IMR-90 (cell line): Measurements from ENCODE around the gene EVX1. TPM values are rescaled to one million over a fixed set of nuclear protein-coding genes. Genes with fewer than 3 reads are reported as not detected.

Experiments used
- ATAC-seq: fragments of 200-7000 bp; cut with Tn5 transposase; 2 replicates; pipeline ENCODE4 v1.9.1; 2020; ENCODE audit warnings: low read depth, mild to moderate bottlenecking, moderate library complexity
- BruUV-seq: library from RNA; stranded (reverse); fragments of 400-500 nt; replicated peaks from 2 replicates; lab custom pipeline; 2021; lab: Mats Ljungman, UMichigan
- CTCF ChIA-PET: fragments of 300-600 bp; formaldehyde crosslinking; extraction: SDS; loops from one replicate; lab custom pipeline; 2021; ENCODE audit warnings: antibody characterized with exemption; lab: Yijun Ruan, JAX
- POLR2A ChIA-PET: fragments of 300-600 bp; sonication (Branson Sonifier 250); formaldehyde crosslinking; loops from one replicate; lab custom pipeline; 2022; ENCODE audit warnings: antibody characterized with exemption; ENCODE audit not compliant: unreplicated experiment; lab: Charles Lee
- DNase-seq: peaks from one replicate; pipeline ENCODE4 v3.0.0; 2013
- H2AFZ ChIP-seq: replicated peaks from 2 replicates; pipeline ENCODE3; 2013; ENCODE audit warnings: low read length, mild to moderate bottlenecking; ENCODE audit not compliant: poor library complexity
- H2AK5ac ChIP-seq: 2 replicates; pipeline ENCODE4 v1.6.1; 2013; ENCODE audit warnings: low read depth, low read length, inconsistent platforms
- H2AK9ac ChIP-seq: replicated peaks from 2 replicates; pipeline ENCODE3; 2013; ENCODE audit warnings: mild to moderate bottlenecking, low read depth, low read length, moderate library complexity; ENCODE audit not compliant: poor library complexity
- H2BK120ac ChIP-seq: 2 replicates; pipeline ENCODE4 v1.6.1; 2013; ENCODE audit warnings: low read depth, low read length, inconsistent platforms
- H2BK15ac ChIP-seq: 3 replicates; pipeline ENCODE4 v1.6.1; 2013; ENCODE audit warnings: low read depth, low read length, inconsistent platforms
- H2BK20ac ChIP-seq: 2 replicates; pipeline ENCODE4 v1.6.1; 2013; ENCODE audit warnings: low read depth, mild to moderate bottlenecking, inconsistent platforms, low read length, moderate library complexity
- H2BK5ac ChIP-seq: 2 replicates; pipeline ENCODE4 v1.6.1; 2013; ENCODE audit warnings: mild to moderate bottlenecking, low read depth, low read length, inconsistent platforms; ENCODE audit not compliant: poor library complexity, severe bottlenecking
- H3K14ac ChIP-seq: replicated peaks from 2 replicates; pipeline ENCODE4 v1.6.1; 2013; ENCODE audit warnings: low read depth, low read length, inconsistent platforms
- H3K18ac ChIP-seq: 2 replicates; pipeline ENCODE4 v1.6.1; 2013; ENCODE audit warnings: low read depth, low read length, control low read depth
- H3K23ac ChIP-seq: 2 replicates; pipeline ENCODE4 v1.6.1; 2013; ENCODE audit warnings: low read depth, low read length, inconsistent platforms
- H3K27ac ChIP-seq: 2 replicates; pipeline ENCODE4 v1.5.1; 2013; ENCODE audit warnings: mild to moderate bottlenecking, control low read depth, low read length; ENCODE audit not compliant: insufficient read depth
- H3K27me3 ChIP-seq: 2 replicates; pipeline ENCODE4 v1.6.1; 2013; ENCODE audit warnings: low read length; ENCODE audit not compliant: control insufficient read depth, insufficient read depth
- H3K36me3 ChIP-seq: 2 replicates; pipeline ENCODE4 v1.6.1; 2013; ENCODE audit warnings: low read length, mixed read lengths; ENCODE audit not compliant: control insufficient read depth, insufficient read depth
- H3K4ac ChIP-seq: 2 replicates; pipeline ENCODE4 v1.6.1; 2013; ENCODE audit warnings: low read depth, low read length, inconsistent platforms
- H3K4me1 ChIP-seq: 2 replicates; pipeline ENCODE4 v1.6.1; 2013; ENCODE audit warnings: low read length, mixed read lengths; ENCODE audit not compliant: control insufficient read depth, insufficient read depth
- H3K4me2 ChIP-seq: 2 replicates; pipeline ENCODE4 v1.6.1; 2013; ENCODE audit warnings: low read depth, mild to moderate bottlenecking, control low read depth, low read length, moderate library complexity
- H3K4me3 ChIP-seq: 2 replicates; pipeline ENCODE4 v1.5.1; 2013; ENCODE audit warnings: low read depth, mild to moderate bottlenecking, control low read depth, low read length, moderate library complexity; ENCODE audit not compliant: insufficient read depth
- H3K56ac ChIP-seq: 2 replicates; pipeline ENCODE4 v1.6.1; 2013; ENCODE audit warnings: low read length, inconsistent platforms; ENCODE audit not compliant: insufficient read depth; ENCODE audit errors: extremely low read depth
- H3K79me1 ChIP-seq, 2 experiments: 2 replicates each; pipeline ENCODE4 v1.6.1; 2013; ENCODE audit warnings: low read length in 2 of 2, inconsistent platforms in 1 of 2, low read depth in 1 of 2
- H3K9ac ChIP-seq: 2 replicates; pipeline ENCODE4 v1.6.1; 2013; ENCODE audit warnings: low read depth, low read length, control low read depth
- H3K9me1 ChIP-seq: 2 replicates; pipeline ENCODE4 v1.6.1; 2013; ENCODE audit warnings: low read length, inconsistent platforms; ENCODE audit not compliant: insufficient read depth
- H3K9me3 ChIP-seq: 2 replicates; pipeline ENCODE4 v1.6.1; 2013; ENCODE audit warnings: low read length; ENCODE audit not compliant: control insufficient read depth, insufficient read depth
- H4K20me1 ChIP-seq: 2 replicates; pipeline ENCODE4 v1.6.1; 2013; ENCODE audit warnings: low read length, inconsistent platforms; ENCODE audit not compliant: insufficient read depth
- H4K5ac ChIP-seq: 2 replicates; pipeline ENCODE4 v1.6.1; 2013; ENCODE audit warnings: mild to moderate bottlenecking, low read depth, low read length, control low read depth
- H4K8ac ChIP-seq, 2 experiments: 2 replicates each; pipeline ENCODE4 v1.6.1; 2013; ENCODE audit warnings: low read depth in 2 of 2, low read length in 2 of 2, control low read depth in 1 of 2, inconsistent platforms in 1 of 2
- H4K91ac ChIP-seq: 2 replicates; pipeline ENCODE4 v1.6.1; 2013; ENCODE audit warnings: low read depth, low read length, inconsistent platforms; ENCODE audit not compliant: insufficient read depth
- BHLHE40 ChIP-seq: fragments of 150-350 bp; IDR thresholded peaks from 2 replicates; pipeline ENCODE4 v1.6.1; 2016; ENCODE audit warnings: mild to moderate bottlenecking, low read depth, low read length
- CEBPB ChIP-seq: IDR thresholded peaks from 2 replicates; pipeline ENCODE4 v1.6.1; 2012; ENCODE audit warnings: low read depth, low read length, improper control_type of control experiment
- MAFK ChIP-seq: IDR thresholded peaks from 2 replicates; pipeline ENCODE4 v1.6.1; 2012; ENCODE audit warnings: low read depth, low read length, improper control_type of control experiment
- MAZ ChIP-seq: IDR thresholded peaks from 2 replicates; pipeline ENCODE4 v1.6.1; 2012; ENCODE audit warnings: low read depth, mild to moderate bottlenecking, low read length, improper control_type of control experiment, moderate library complexity, borderline replicate concordance
- MXI1 ChIP-seq: IDR thresholded peaks from 2 replicates; pipeline ENCODE4 v1.6.1; 2012; ENCODE audit warnings: low read depth, mild to moderate bottlenecking, low read length, moderate library complexity, borderline replicate concordance
- NFE2L2 ChIP-seq: fragments of 150-350 bp; IDR thresholded peaks from 2 replicates; pipeline ENCODE4 v1.6.1; 2016; ENCODE audit warnings: low read depth, mild to moderate bottlenecking, low read length
- POLR2A ChIP-seq: IDR thresholded peaks from 2 replicates; pipeline ENCODE4 v1.6.1; 2012; ENCODE audit warnings: mild to moderate bottlenecking, low read depth, low read length
- RAD21 ChIP-seq: IDR thresholded peaks from 2 replicates; pipeline ENCODE4 v1.6.1; 2012; ENCODE audit warnings: low read length, improper control_type of control experiment
- RCOR1 ChIP-seq: IDR thresholded peaks from 2 replicates; pipeline ENCODE4 v1.6.1; 2012; ENCODE audit warnings: mild to moderate bottlenecking, low read length, improper control_type of control experiment; ENCODE audit not compliant: insufficient replicate concordance
- RFX5 ChIP-seq: IDR thresholded peaks from 2 replicates; pipeline ENCODE4 v1.8.0; 2012; ENCODE audit warnings: low read depth, mild to moderate bottlenecking, low read length, moderate library complexity
- SMC3 ChIP-seq: fragments of 150-350 bp; IDR thresholded peaks from 2 replicates; pipeline ENCODE4 v1.6.1; 2016; ENCODE audit warnings: low read depth, mild to moderate bottlenecking, antibody characterized with exemption, low read length, moderate library complexity
- WGBS, 2 experiments: methylation state at CpG; one replicate each; pipeline versions ENCODE4 v1.1.5 to v1.1.7; 2013; ENCODE audit warnings: missing lambda C conversion rate in 2 of 2; ENCODE audit not compliant: insufficient read length in 1 of 2; ENCODE audit errors: extremely low coverage in 2 of 2; 5-methylcytosine and 5-hydroxymethylcytosine counted together
- dilution Hi-C: fragments of 300-500 bp; cut with HindIII; formaldehyde crosslinking; loops from one replicate; pipeline ENCODE4 v1.14.3; 2018; ENCODE audit warnings: low sequenced_read_pairs; ENCODE audit not compliant: unreplicated experiment
- in situ Hi-C: fragments of 300-500 bp; cut with MboI; formaldehyde crosslinking; loops from 3 replicates; pipeline ENCODE4 v1.14.3; 2019; ENCODE audit warnings: low sequenced_read_pairs, inconsistent platforms, mixed read lengths
- intact Hi-C: fragments of 100-400 bp; cut with micrococcal nuclease; formaldehyde crosslinking; loops from 2 replicates; pipeline ENCODE4 v1.10.0; 2022
- polyA plus RNA-seq, 3 experiments: library from polyadenylated mRNA; depleted of rRNA; stranded (reverse); fragments of >200 nt; gene quantifications; 2 replicates each; pipeline ENCODE4 v1.2.3, GENCODE V29; 2012; ENCODE audit warnings: low replicate concordance in 1 of 3
- total RNA-seq: library from RNA; depleted of rRNA; stranded (reverse); fragments of >200 nt; gene quantifications from 2 replicates; pipeline ENCODE4 v1.2.3, GENCODE V29; 2012
- TF ChIP-seq, protein P1 (sequence below): fragments of 150-350 bp; IDR thresholded peaks from 2 replicates; pipeline ENCODE4 v1.6.1; 2017; ENCODE audit warnings: mild to moderate bottlenecking, antibody characterized with exemption, low read length, low read depth
- TF ChIP-seq, protein P2 (sequence below): conservative IDR thresholded peaks from 2 replicates; pipeline ENCODE4 v1.5.1; 2012; ENCODE audit warnings: mild to moderate bottlenecking, low read depth, low read length, improper control_type of control experiment
- TF ChIP-seq, protein P3 (sequence below): fragments of 150-350 bp; IDR thresholded peaks from 2 replicates; pipeline ENCODE4 v1.6.1; 2016; ENCODE audit warnings: low read depth, mild to moderate bottlenecking, low read length, moderate library complexity, borderline replicate concordance

EVX1 gene
- total and polyA plus RNA-seq, 2 of the 4 experiments (the other 2 are of a cell fraction): not detected

DNA sequence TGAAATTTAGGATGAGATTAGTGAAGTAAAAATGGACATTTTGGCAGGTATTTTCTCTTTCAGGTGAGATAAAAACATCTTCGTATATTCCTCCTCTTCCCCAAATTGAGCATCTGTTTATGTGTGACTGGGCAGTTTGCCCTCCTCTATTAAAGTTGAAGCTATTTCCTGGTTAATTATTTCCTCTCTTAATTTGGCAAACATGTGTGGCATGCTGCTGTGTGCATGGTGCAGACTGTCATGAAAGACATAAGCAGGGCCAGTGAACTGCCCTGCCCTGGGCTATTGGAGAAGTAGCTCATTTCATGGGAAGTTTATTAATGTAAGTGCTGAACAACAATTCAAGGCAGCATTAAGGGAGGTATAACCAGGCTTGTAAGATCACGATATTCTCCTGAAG, 52.6 kb downstream of the EVX1 start:
- H3K9me3 ChIP-seq: no peaks in the 10 kb centered on the region
- no peak overlapping the region for H3K27ac ChIP-seq
- H3K18ac ChIP-seq: no peak overlapping the region
- no peaks in the 10 kb centered on the region for H3K36me3 ChIP-seq
- no peak overlapping the region for H4K91ac ChIP-seq
- H4K8ac ChIP-seq: no peak overlapping the region
- H2BK15ac ChIP-seq: no peak overlapping the region
- H3K4me1 ChIP-seq: no peaks in the 10 kb centered on the region
- intact Hi-C loops: no loop called here
- H3K9ac ChIP-seq: no peak overlapping the region
- 100% methylated on average over 1 of the region's 2 CpGs; no CpG with 5 or more reads in 1 of the 2 experiments for WGBS, 2 experiments
- no peak overlapping the region for H2BK20ac ChIP-seq
- dilution Hi-C loops: no loop called here
- H4K5ac ChIP-seq: no peak overlapping the region
- CTCF ChIA-PET: no interaction called here
- no peaks in the 10 kb centered on the region for H3K9me1 ChIP-seq
- no peak overlapping the region for H3K4ac ChIP-seq
- no peak overlapping the region for H2AK5ac ChIP-seq
- DNase-seq (no peak), ATAC-seq (no peak)
- no TSS peak for BruUV-seq
- no peak overlapping the region for H3K4me3 ChIP-seq
- no peak overlapping the region for H3K14ac ChIP-seq
- in situ Hi-C loops: no loop called here
- no peaks in the 10 kb centered on the region for H3K79me1 ChIP-seq
- H3K4me2 ChIP-seq: no peak overlapping the region
- no peak overlapping the region for H3K23ac ChIP-seq
- no peak overlapping the region for H2AK9ac ChIP-seq
- no peaks in the 10 kb centered on the region for H3K27me3 ChIP-seq
- H2BK120ac ChIP-seq: no peak overlapping the region
- H4K20me1 ChIP-seq: no peaks in the 10 kb centered on the region
- no peak overlapping the region for H2BK5ac ChIP-seq
- no peak for TF ChIP-seq MAFK
- TF ChIP-seq MAZ: no peak
- no peak for TF ChIP-seq RCOR1
- TF ChIP-seq, protein P1, sequence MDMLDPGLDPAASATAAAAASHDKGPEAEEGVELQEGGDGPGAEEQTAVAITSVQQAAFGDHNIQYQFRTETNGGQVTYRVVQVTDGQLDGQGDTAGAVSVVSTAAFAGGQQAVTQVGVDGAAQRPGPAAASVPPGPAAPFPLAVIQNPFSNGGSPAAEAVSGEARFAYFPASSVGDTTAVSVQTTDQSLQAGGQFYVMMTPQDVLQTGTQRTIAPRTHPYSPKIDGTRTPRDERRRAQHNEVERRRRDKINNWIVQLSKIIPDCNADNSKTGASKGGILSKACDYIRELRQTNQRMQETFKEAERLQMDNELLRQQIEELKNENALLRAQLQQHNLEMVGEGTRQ: no peak
- no peak for TF ChIP-seq RFX5
- TF ChIP-seq, protein P2, sequence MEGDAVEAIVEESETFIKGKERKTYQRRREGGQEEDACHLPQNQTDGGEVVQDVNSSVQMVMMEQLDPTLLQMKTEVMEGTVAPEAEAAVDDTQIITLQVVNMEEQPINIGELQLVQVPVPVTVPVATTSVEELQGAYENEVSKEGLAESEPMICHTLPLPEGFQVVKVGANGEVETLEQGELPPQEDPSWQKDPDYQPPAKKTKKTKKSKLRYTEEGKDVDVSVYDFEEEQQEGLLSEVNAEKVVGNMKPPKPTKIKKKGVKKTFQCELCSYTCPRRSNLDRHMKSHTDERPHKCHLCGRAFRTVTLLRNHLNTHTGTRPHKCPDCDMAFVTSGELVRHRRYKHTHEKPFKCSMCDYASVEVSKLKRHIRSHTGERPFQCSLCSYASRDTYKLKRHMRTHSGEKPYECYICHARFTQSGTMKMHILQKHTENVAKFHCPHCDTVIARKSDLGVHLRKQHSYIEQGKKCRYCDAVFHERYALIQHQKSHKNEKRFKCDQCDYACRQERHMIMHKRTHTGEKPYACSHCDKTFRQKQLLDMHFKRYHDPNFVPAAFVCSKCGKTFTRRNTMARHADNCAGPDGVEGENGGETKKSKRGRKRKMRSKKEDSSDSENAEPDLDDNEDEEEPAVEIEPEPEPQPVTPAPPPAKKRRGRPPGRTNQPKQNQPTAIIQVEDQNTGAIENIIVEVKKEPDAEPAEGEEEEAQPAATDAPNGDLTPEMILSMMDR: no peak
- no peak for TF ChIP-seq RAD21
- no peak for TF ChIP-seq BHLHE40
- TF ChIP-seq, protein P3, sequence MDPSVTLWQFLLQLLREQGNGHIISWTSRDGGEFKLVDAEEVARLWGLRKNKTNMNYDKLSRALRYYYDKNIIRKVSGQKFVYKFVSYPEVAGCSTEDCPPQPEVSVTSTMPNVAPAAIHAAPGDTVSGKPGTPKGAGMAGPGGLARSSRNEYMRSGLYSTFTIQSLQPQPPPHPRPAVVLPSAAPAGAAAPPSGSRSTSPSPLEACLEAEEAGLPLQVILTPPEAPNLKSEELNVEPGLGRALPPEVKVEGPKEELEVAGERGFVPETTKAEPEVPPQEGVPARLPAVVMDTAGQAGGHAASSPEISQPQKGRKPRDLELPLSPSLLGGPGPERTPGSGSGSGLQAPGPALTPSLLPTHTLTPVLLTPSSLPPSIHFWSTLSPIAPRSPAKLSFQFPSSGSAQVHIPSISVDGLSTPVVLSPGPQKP: no peak
- TF ChIP-seq POLR2A: no peak
- TF ChIP-seq CEBPB: no peak
- no peak for TF ChIP-seq SMC3
- no peak for TF ChIP-seq MXI1
- no peak for TF ChIP-seq NFE2L2
- POLR2A ChIA-PET: no interaction called here
- no peak overlapping the region for H2AFZ ChIP-seq
- H3K56ac ChIP-seq: no peak overlapping the region
